ENCODE data around the gene SLCO1B1. TPM values are rescaled to one million over a fixed set of nuclear protein-coding genes. Genes with fewer than 3 reads are reported as not detected.

Gene SLCO1B1
- total RNA-seq, 1 donor from 2014 or later, result 0.21 TPM

GRCh38 chr12:21257172-21257571 lies 126.2 kb downstream of the SLCO1B1 start:
- peaks cover 5% of the 10 kb centered on the region for H3K9me3 Mint-ChIP-seq
- H3K4me1 Mint-ChIP-seq, result no peaks in the 10 kb centered on the region
- TF ChIP-seq CTCF (conservative IDR thresholded peaks at IDR 0.05), result no peak
- no peaks in the 10 kb centered on the region for H3K27me3 Mint-ChIP-seq (ENCODE audit: low read depth)
- DNase-seq (ENCODE audit: low read depth, low spot score), result no peak
- no peak overlapping the region for H3K4me3 Mint-ChIP-seq
- peaks cover 8% of the 10 kb centered on the region for H3K36me3 Mint-ChIP-seq (ENCODE audit: low read depth)
- no peak overlapping the region for H3K27ac Mint-ChIP-seq (ENCODE audit: unreplicated experiment)

- Mint-ChIP-seq H3K4me3 (no peak overlapping the region), H3K9me3 (peaks cover 6% of the 10 kb centered on the region), H3K27ac (ENCODE audit: unreplicated experiment) (no peak overlapping the region), H3K27me3 (ENCODE audit: low read depth) (no peaks in the 10 kb centered on the region), H3K36me3 (ENCODE audit: low read depth) (peaks cover 18% of the 10 kb centered on the region), H3K4me1 (no peaks in the 10 kb centered on the region)
- TF ChIP-seq CTCF (conservative IDR thresholded peaks at IDR 0.05), result no peak
- DNase-seq (ENCODE audit: low read depth, low spot score), result no peak
Observed at GRCh38 chr12:21264232-21264631, 133.2 kb downstream of the SLCO1B1 start.

GRCh38 chr12:21265932-21266331 lies 134.9 kb downstream of the SLCO1B1 start:
- Mint-ChIP-seq H3K4me3 (no peak overlapping the region), H3K27me3 (ENCODE audit: low read depth) (no peaks in the 10 kb centered on the region), H3K4me1 (no peaks in the 10 kb centered on the region), H3K27ac (ENCODE audit: unreplicated experiment) (no peak overlapping the region), H3K36me3 (ENCODE audit: low read depth) (peaks cover 16% of the 10 kb centered on the region), H3K9me3 (peaks cover 4% of the 10 kb centered on the region)
- no peak for TF ChIP-seq CTCF (conservative IDR thresholded peaks at IDR 0.05)
- no peak for DNase-seq (ENCODE audit: low read depth, low spot score)

GRCh38 chr12:21276826-21277225 lies 145.8 kb downstream of the SLCO1B1 start:
- H3K4me3 Mint-ChIP-seq, result no peak overlapping the region
- no peaks in the 10 kb centered on the region for H3K9me3 Mint-ChIP-seq
- no peak for TF ChIP-seq CTCF (conservative IDR thresholded peaks at IDR 0.05)
- no peak overlapping the region for H3K27ac Mint-ChIP-seq (ENCODE audit: unreplicated experiment)
- no peaks in the 10 kb centered on the region for H3K27me3 Mint-ChIP-seq (ENCODE audit: low read depth)
- no peaks in the 10 kb centered on the region for H3K4me1 Mint-ChIP-seq
- no peaks in the 10 kb centered on the region for H3K36me3 Mint-ChIP-seq (ENCODE audit: low read depth)
- DNase-seq (ENCODE audit: low read depth, low spot score), result no peak

Other genes with a start within 250 kb of the SLCO1B1 start
- 5.4 and 5.6 TPM in 2 replicates for gene SLCO1A2, start 203.7 kb downstream of the SLCO1B1 start, total RNA-seq
- 0.28 TPM in 1 of 2 replicates, not detected in the other for gene IAPP, start 241.7 kb downstream of the SLCO1B1 start, total RNA-seq

Data from neural crest cell (in vitro differentiated cells).